GM21390 (cell line): ENCODE measurements around the gene CLIC4.
"Not testable (repeated sequence)": the region's sequence is repeated elsewhere in the genome, so short reads cannot be mapped to it uniquely, and the experiment has no call there.

Experiments used
- ATAC-seq: cut with Tn5 transposase; IDR thresholded peaks from one replicate; pipeline ENCODE4 v1.9.1; 2021; ENCODE audit not compliant: unreplicated experiment

CLIC4 gene

GRCh38 chr1:24769656-24770651, 24.7 kb downstream of the CLIC4 start:
- no peak for ATAC-seq

GRCh38 chr1:24770881-24771280, 25.6 kb downstream of the CLIC4 start:
- no peak for ATAC-seq

- ATAC-seq, result no peak
Observed at GRCh38 chr1:24771574-24771973, 26.3 kb downstream of the CLIC4 start.

GRCh38 chr1:24773618-24774017, 28.4 kb downstream of the CLIC4 start:
- ATAC-seq, result no peak

- no peak for ATAC-seq
Observed at GRCh38 chr1:24775348-24775747, 30.1 kb downstream of the CLIC4 start.

- no peak for ATAC-seq
Observed at GRCh38 chr1:24775916-24776315, 30.7 kb downstream of the CLIC4 start.

- no peak for ATAC-seq
Observed at GRCh38 chr1:24776821-24777220, 31.6 kb downstream of the CLIC4 start.

- no peak for ATAC-seq
Observed at GRCh38 chr1:24778141-24778540, 32.9 kb downstream of the CLIC4 start.

- ATAC-seq, result not testable (repeated sequence)
Observed at GRCh38 chr1:24779199-24779598, 34.0 kb downstream of the CLIC4 start.

GRCh38 chr1:24779689-24780464, 34.6 kb downstream of the CLIC4 start:
- no peak for ATAC-seq

GRCh38 chr1:24780626-24781025, 35.4 kb downstream of the CLIC4 start:
- ATAC-seq, result not testable (repeated sequence)

GRCh38 chr1:24782689-24783088, 37.4 kb downstream of the CLIC4 start:
- ATAC-seq, result no peak

- ATAC-seq, result no peak
Observed at GRCh38 chr1:24783713-24784112, 38.5 kb downstream of the CLIC4 start.

GRCh38 chr1:24786191-24786590, 40.9 kb downstream of the CLIC4 start:
- no peak for ATAC-seq

GRCh38 chr1:24790490-24790889, 45.2 kb downstream of the CLIC4 start:
- no peak for ATAC-seq

- no peak for ATAC-seq
Observed at GRCh38 chr1:24793447-24794129, 48.3 kb downstream of the CLIC4 start.

- not testable (repeated sequence) for ATAC-seq
Observed at GRCh38 chr1:24794130-24794502, 48.9 kb downstream of the CLIC4 start.

GRCh38 chr1:24795236-24795635, 50.0 kb downstream of the CLIC4 start:
- no peak for ATAC-seq

- ATAC-seq, result no peak
Observed at GRCh38 chr1:24796524-24796923, 51.3 kb downstream of the CLIC4 start.

GRCh38 chr1:24799242-24799641, 54.0 kb downstream of the CLIC4 start:
- not testable (repeated sequence) for ATAC-seq

GRCh38 chr1:24801176-24801575, 55.9 kb downstream of the CLIC4 start:
- no peak for ATAC-seq
